ENCODE data around the gene PPARD.
"Not testable (repeated sequence)": the region's sequence is repeated elsewhere in the genome, so short reads cannot be mapped to it uniquely, and the experiment has no call there.

The PPARD gene

GRCh38 chr6:35386989-35387388 lies 44.6 kb downstream of the PPARD start:
- no peak for DNase-seq

- no peak for DNase-seq
Observed at GRCh38 chr6:35388030-35388429, 45.7 kb downstream of the PPARD start.

GRCh38 chr6:35388772-35389352 lies 46.5 kb downstream of the PPARD start:
- no peak for DNase-seq

DNA sequence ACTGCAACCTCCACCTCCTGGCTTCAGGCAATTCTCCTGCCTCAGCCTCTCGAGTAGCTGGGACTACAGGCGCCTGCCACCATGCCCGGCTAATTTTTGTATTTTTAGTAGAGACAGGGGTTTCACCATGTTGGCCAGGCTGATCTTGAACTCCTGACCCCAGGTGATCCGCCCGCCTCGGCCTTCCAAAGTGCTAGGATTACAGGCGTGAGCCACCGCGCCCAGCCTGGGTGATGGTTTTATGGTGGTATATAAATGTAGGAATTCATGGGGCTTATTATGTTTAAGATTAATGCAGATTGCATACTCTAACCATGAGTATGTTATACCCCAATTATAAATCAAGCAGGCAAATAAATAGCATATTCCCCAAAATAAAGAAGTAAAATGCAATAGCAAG lies 47.0 kb downstream of the PPARD start:
- not testable (repeated sequence) for DNase-seq

GRCh38 chr6:35391240-35391968 lies 49.0 kb downstream of the PPARD start:
- DNase-seq = no peak

DNA sequence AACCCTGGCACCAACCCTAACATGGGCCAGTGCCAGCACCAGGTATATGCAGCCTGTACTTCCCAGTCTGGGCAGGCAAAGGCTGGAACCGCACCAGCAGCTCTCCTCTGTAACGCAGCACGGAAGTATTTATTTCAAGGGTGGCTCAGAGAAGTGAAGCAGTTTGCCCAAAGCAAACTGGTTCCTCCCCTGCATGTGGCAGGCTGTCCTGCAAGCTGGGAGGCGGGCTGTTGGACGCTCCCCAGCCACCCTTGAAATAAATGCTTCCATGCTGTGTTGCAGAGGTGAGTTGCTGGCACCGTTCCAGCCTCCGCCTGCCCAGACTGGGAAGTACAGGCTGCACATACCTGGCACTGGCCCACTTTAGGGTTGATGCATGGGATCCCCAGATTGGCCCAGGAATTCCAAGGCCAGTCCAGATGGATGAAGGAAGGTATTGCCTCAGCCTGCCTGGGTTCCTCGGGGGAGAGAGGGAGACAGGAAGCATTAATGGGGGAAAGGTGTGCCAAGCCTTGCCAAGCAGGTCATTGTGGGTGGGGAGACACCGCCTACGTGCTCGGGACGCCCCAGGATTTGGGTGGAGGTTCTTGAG lies 49.8 kb downstream of the PPARD start:
- DNase-seq = no peak

DNA sequence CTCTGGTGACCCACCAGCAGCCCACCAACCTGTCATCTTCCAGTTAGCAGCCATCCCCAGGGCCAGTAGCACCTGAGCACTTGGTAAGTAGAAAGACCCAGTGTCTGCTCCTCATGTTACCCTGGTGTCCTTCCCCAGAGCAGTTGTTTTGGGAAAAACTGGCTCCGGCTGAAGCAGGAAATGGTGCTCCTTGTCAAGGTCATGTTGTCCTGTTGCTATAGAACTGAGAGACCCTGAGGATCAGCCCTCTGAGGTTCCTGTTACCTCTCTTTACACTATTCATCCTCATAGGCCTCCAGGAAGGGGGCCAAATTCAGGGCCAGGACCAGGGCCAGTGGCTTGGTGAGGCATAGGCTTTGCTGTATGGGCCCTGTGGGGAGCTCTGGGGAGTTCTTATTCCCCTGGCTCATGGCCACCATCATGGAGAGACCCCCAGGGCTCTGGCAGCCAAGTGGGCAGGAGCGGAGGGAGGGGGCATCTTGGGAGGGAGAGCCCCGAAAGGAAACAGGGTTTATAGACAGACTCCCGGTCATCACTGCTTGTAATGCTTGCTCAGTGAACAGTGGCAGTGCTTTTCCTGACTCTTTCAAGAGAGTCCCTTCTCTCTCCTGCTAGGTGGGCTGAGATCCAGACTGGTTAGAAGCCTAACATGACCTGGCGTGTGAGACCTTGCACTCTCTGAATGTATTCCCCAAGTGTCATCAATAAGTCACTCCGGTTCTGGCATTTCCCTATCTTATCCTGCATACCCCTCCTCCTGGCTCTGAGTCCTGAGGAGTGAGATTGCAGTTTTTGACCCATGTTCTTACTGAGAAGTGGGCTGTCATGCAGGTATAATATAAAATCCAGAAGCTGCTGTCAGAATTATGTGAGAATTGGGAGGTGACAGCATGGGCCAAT lies 50.7 kb downstream of the PPARD start:
- DNase-seq = no peak

DNA sequence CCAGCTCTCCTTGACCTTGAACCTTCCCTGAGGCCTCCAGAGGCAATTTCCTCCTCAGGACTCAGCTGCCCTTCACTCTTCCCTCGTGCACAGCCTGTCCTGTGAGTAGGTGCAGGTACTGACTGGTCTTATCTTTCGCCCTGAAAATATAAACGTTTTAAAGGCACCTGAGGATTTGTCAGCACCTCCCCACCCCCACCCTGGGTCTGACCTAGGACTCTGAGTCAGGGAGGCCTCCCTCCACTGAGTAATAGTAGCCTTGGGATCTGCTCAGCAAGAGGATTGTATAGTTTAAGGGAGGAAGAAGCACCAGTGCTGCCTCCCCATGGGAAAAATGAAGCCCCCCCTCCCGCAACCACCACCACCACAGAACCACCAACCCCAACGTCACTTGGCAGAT lies 54.6 kb downstream of the PPARD start:
- DNase-seq = no peak

- DNase-seq = no peak
Observed at GRCh38 chr6:35397806-35398418, 55.6 kb downstream of the PPARD start.

DNA sequence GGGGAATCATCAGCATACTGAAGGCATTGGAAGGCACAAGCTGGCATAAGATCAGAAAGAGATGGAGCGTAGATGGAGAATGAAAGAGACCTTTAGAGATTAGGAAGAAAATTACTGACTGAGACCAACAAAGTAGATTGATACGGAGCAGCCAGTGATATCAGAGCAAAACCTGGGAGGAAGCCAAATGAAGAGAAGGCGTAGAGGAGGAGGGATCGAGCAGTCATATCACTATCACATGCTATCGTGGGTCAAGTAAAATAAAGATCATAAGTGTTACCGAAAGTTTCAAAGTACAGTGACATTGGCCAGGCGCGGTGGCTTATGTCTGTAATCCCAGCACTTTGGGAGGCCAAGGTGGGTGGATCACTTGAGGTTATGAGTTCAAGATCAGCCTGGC lies 56.2 kb downstream of the PPARD start:
- no peak for DNase-seq

DNA sequence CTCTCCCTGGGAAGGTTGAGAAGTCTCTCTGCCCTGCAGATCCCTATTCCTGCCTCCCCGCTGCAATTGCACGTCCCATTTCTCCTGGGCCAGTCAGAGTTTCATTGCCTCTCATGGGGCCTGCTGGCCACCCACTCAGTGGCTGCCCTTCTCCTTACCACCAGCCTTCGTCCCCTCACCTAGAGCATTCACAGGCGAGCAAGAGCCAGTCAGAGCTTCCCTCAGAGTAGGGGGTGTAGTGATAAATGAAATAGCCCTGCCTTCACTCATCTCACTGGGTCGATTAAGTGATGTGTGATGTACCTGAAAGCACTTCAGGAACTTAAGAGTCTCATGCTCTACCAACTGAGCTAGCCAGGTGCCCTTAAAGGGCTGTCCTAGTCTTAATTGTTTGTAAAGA lies 57.8 kb downstream of the PPARD start:
- DNase-seq = no peak

- no peak for DNase-seq
Observed at GRCh38 chr6:35400901-35401311, 58.5 kb downstream of the PPARD start.

DNA sequence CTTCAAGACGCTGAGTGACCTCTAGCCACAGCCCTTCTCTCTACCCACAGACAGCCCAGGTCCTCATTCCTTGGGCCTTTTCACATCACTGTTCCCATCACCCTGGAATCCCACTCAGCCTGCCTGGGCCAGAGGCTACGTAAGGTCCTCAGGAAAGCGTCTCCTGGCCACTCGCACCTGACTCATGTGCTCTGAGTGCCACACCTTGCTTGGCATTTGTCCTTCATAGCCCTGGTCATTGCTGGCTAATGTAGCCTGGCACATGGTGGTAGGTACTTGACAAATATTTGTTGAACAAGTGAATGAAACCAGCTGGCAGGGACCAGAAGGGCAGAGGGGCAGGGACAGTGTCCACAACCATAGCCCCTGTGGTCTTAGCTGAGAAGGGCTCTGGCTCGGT lies 59.2 kb downstream of the PPARD start:
- no peak for DNase-seq

DNA sequence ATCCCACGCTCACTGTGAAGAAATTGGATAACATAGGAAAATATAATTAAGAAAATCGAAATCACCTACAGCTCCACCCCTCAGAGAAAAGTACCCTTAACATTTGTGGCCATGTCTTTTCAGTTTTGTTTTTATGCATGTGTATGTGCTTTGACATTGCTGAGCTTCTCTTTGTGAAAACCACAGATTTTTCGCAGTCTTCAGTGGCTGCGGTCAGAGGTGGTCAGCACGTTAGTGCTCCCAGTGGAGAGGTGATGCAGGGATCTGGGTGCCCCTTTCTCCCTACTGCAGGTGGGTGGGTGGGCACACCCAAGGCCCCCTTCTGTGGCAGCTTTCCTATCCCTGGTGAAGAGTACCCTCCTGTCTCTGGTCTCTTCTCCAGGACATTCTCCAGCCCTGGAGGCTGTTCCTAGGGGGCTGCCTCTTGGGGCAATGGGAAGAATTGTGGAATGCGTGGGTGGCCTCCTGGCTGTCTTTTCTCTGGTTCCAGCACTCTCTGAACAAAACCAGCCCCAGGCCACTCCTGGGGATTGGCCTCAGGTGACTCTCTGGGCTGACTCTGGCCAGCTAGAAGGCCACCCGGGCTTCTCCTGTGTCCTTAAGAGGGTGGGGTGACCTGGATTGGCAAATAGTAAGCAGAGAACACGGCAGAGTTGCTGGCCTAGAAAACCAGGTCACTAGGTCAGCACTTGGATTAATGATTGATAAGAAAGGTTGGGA lies 59.9 kb downstream of the PPARD start:
- no peak for DNase-seq

DNA sequence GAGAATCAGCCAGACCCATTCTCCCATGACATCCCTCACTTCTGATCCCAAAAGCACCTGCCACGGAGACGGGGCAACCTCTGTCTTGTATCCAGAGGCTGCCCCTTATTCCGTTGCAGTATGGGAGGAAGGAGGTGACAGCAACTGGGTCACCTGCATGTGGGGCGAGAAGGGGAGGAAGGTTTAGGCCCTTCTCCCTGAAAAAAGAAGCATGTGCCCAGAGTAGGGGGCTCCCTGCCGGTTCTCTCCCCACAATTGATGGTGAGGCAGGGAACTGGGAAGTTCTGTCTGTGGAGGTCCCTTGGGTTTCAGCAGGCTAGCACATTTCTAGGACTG lies 60.5 kb downstream of the PPARD start:
- no peak for DNase-seq

DNA sequence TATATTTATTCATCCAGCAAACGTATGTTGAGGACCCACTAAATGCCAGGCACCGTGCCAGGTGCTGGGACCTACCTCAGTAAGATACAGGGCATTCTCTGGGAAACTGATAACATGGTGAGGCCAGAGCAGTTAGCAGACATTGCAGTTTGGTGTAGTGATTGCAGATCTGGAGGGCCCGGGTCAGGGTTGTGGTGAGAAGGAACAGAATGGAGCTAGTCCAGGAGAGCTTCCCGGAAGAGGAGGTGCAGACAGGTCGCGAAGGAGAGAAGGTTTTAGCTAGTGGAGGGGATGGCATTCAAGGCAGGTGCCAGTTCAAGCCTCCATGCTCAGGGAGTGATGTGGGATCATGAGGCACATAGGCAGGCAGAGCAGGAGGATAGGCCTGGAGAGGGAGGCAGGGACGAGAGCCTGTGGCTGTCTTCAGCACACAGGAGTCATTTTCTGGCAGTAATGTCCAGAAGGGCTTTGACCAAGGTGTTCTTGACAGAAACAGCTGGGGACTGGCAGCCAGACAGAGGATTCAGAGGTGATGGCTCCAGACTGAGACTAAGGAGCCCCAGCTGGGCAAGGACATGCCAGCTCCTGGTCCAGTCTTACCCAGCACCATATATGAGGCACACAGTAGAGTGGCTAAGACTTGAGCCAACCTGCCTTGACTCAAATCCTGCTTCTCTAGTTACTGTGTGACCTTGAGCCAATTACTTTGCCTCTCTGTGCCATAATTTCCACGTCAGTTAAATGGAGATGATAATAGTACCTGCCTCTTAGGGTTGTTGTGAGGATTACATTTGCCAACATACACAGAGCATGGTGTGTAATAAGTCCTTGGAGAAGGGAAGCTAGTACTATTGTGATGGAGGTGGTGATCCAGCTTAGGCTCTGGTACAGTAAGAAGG lies 61.4 kb downstream of the PPARD start:
- no peak for DNase-seq

DNA sequence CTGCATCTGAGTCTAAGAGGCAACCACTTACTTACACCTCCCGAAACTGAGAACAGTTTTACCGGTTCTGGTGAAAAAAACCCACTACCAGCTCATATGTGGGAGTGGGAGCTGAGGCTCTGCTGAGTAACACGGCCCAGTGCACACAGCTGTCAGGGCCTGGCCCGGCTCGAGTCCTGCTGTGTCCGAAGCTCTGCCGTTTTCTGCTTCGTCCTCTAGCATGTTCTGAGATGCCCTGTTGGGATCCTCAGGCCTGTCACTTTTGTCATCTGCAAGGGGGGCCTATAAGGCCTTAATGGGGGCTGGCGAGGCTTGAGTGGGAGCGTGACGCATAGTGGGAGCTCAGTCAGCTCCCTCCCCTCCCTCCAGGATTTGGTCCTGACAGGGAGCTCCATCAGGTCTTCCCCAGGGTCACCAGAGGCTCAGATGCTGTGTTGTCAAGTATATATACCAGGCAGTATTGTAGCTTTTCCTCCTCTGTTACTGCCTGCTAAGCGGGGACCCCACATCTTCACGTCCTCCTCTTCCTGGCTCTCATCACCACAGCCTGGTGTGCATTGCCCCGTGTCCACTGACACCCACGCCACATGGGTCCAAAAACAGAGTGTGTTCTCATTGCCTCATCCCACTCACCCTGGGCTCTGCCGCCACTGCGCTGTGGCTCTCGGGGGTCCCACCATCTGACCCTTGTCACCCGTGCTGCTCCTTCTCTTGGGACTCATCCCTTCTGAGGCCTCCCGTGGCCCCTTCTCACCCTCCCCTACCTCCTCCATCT lies 64.5 kb downstream of the PPARD start:
- DNase-seq = no peak

DNA sequence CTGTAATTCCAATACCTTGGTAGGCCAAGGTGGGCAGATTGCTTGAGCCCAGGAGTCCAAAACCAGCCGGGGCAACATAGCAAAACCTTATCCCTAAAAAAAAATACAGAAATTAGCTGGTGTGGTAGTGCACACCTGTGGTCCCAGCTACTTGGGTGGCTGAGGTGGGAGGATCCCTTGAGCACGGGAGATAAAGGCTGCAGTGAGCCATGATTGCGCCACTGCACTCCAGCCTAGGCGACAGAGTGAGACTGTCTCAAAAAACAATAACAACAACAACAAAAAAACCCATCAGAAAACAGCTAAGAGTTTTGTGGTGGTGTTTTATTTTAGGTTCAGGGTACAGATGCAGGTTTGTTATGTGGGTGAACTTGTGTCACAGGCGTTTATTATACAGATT lies 66.9 kb downstream of the PPARD start:
- DNase-seq = no peak

- no peak for DNase-seq
Observed at GRCh38 chr6:35410131-35410530, 67.8 kb downstream of the PPARD start.

DNA sequence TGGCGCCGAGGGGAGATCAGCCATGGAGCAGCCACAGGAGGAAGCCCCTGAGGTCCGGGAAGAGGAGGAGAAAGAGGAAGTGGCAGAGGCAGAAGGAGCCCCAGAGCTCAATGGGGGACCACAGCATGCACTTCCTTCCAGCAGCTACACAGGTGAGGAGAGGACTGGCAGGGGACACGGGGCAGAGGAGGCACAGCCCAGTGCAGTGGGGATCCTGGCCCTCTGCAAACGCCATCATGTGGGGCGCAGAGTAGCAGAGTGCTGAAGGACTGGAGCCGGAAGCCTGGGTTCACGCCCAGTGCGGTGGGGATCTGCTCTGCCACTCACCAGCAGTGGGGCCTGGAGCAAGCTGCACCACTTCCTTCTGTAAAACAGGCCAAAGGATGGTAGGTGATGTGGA lies 68.7 kb downstream of the PPARD start:
- no peak for DNase-seq

GRCh38 chr6:35412102-35412501 lies 69.7 kb downstream of the PPARD start:
- DNase-seq = no peak

Data from stimulated activated CD4-positive, alpha-beta T cell treated with anti-CD3 and anti-CD28 coated beads, Interleukin-1b, Interleukin-23, amount 100 ng/mL, for 48 hours (primary cell).